ENCODE measurements around the gene COASY. TPM values are rescaled to one million over a fixed set of nuclear protein-coding genes. Genes with fewer than 3 reads are reported as not detected.
A peak's percentile ranks its signal among the peaks of the same experiment; 100 is the strongest.

The COASY gene
- total and polyA plus RNA-seq, 4 donors: 18.2 to 78.1 (median 51.7) TPM

DNA sequence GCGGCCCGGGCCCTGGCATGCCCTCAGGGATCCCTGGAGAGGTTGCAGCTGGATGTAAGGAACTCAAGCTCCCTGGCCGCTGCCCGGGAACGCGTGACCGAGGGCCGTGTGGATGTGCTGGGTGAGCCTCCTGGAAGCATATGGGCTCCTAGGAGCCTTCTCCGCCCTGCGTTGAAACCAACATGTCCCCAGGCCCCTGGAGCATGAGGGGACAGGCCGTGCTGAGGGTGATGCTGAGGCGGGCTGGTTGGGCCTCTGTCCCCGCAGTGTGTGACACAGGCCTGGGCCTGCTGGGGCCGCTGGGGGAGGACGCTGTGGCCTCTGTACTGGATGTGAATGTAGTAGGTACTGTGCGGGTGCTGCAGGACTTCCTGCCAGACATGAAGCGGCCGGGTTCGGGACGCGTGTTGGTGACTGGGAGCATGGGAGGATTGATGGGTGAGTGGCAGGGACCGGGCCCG is 14.9 kb upstream of the COASY start:
- H3K4me1 ChIP-seq (ENCODE audit: control insufficient read depth in 4 of 4, insufficient read depth in 4 of 4, low read length in 3 of 4): peaks cover 7 to 36% (median 23%) of the 10 kb centered on the region in 4 donors
- TF ChIP-seq, protein P1, sequence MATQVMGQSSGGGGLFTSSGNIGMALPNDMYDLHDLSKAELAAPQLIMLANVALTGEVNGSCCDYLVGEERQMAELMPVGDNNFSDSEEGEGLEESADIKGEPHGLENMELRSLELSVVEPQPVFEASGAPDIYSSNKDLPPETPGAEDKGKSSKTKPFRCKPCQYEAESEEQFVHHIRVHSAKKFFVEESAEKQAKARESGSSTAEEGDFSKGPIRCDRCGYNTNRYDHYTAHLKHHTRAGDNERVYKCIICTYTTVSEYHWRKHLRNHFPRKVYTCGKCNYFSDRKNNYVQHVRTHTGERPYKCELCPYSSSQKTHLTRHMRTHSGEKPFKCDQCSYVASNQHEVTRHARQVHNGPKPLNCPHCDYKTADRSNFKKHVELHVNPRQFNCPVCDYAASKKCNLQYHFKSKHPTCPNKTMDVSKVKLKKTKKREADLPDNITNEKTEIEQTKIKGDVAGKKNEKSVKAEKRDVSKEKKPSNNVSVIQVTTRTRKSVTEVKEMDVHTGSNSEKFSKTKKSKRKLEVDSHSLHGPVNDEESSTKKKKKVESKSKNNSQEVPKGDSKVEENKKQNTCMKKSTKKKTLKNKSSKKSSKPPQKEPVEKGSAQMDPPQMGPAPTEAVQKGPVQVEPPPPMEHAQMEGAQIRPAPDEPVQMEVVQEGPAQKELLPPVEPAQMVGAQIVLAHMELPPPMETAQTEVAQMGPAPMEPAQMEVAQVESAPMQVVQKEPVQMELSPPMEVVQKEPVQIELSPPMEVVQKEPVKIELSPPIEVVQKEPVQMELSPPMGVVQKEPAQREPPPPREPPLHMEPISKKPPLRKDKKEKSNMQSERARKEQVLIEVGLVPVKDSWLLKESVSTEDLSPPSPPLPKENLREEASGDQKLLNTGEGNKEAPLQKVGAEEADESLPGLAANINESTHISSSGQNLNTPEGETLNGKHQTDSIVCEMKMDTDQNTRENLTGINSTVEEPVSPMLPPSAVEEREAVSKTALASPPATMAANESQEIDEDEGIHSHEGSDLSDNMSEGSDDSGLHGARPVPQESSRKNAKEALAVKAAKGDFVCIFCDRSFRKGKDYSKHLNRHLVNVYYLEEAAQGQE (IDR thresholded peaks at IDR 0.05): no peak
- TF ChIP-seq, protein P2, sequence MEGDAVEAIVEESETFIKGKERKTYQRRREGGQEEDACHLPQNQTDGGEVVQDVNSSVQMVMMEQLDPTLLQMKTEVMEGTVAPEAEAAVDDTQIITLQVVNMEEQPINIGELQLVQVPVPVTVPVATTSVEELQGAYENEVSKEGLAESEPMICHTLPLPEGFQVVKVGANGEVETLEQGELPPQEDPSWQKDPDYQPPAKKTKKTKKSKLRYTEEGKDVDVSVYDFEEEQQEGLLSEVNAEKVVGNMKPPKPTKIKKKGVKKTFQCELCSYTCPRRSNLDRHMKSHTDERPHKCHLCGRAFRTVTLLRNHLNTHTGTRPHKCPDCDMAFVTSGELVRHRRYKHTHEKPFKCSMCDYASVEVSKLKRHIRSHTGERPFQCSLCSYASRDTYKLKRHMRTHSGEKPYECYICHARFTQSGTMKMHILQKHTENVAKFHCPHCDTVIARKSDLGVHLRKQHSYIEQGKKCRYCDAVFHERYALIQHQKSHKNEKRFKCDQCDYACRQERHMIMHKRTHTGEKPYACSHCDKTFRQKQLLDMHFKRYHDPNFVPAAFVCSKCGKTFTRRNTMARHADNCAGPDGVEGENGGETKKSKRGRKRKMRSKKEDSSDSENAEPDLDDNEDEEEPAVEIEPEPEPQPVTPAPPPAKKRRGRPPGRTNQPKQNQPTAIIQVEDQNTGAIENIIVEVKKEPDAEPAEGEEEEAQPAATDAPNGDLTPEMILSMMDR (IDR thresholded peaks at IDR 0.05; ENCODE audit: low read depth, low read length, missing input control): no peak
- TF ChIP-seq YY1 (IDR thresholded peaks at IDR 0.05) (no peak), NR2F2 (IDR thresholded peaks at IDR 0.05) (no peak), HNF4A (conservative IDR thresholded peaks at IDR 0.05) (no peak), FOXA1 (IDR thresholded peaks at IDR 0.05) (no peak), RAD21 (IDR thresholded peaks at IDR 0.05) (no peak), HNF4G (IDR thresholded peaks at IDR 0.05) (no peak), JUND (IDR thresholded peaks at IDR 0.05) (no peak), TAF1 (conservative IDR thresholded peaks at IDR 0.05) (no peak), FOXA2 (IDR thresholded peaks at IDR 0.05) (no peak), EGR1 (IDR thresholded peaks at IDR 0.05; ENCODE audit: low read depth in 2 of 2) (no peak)
- TF ChIP-seq, protein P3, sequence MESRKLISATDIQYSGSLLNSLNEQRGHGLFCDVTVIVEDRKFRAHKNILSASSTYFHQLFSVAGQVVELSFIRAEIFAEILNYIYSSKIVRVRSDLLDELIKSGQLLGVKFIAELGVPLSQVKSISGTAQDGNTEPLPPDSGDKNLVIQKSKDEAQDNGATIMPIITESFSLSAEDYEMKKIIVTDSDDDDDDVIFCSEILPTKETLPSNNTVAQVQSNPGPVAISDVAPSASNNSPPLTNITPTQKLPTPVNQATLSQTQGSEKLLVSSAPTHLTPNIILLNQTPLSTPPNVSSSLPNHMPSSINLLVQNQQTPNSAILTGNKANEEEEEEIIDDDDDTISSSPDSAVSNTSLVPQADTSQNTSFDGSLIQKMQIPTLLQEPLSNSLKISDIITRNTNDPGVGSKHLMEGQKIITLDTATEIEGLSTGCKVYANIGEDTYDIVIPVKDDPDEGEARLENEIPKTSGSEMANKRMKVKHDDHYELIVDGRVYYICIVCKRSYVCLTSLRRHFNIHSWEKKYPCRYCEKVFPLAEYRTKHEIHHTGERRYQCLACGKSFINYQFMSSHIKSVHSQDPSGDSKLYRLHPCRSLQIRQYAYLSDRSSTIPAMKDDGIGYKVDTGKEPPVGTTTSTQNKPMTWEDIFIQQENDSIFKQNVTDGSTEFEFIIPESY (IDR thresholded peaks at IDR 0.05): no peak
- no peaks in the 10 kb centered on the region for H3K9me3 ChIP-seq (ENCODE audit: control insufficient read depth in 4 of 4, low read length in 3 of 4)
- DNase-seq (ENCODE audit: low spot score): no peak
- peaks cover 0 to 11% (median 5%) of the 10 kb centered on the region in 4 donors for H3K36me3 ChIP-seq (ENCODE audit: control insufficient read depth in 4 of 4, insufficient read depth in 3 of 4, low read depth in 1 of 4, low read length in 3 of 4)
- H3K9ac ChIP-seq (ENCODE audit: low read depth in 1 of 2, low read length in 2 of 2): no peak overlapping the region
- 91% methylated on average over 23 of the region's 23 CpGs for WGBS
- no peak overlapping the region for H3K27ac ChIP-seq (ENCODE audit: low read depth in 1 of 2, low read length in 2 of 2)
- H3K27me3 ChIP-seq (ENCODE audit: control insufficient read depth in 4 of 4, insufficient read depth in 4 of 4, low read length in 3 of 4): no peaks in the 10 kb centered on the region
- no peak overlapping the region for H3K4me3 ChIP-seq (ENCODE audit: low read depth in 1 of 3, low read length in 3 of 3)

DNA sequence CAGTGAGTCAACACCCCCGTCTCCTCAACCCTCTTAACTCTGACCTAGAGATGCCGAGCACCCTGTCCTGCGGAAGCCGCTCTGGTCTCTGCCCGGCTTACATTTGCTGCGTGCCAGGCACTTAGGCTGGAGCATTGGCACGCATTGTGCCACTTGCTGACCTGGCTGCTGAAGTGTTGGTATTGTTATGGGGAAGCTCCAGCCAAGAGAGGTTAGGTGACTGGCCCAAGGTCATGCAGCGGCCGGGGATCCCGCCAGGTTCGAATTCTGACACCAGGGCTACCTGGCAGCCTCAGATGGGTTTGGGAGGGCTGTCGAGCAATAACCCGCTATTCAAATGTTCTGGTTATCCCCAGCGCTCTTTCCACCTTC is 14.3 kb upstream of the COASY start:
- H3K27ac ChIP-seq (ENCODE audit: low read depth in 1 of 2, low read length in 2 of 2): peak overlapping the region in 1 of 2 donors; percentile 59
- TF ChIP-seq YY1 (IDR thresholded peaks at IDR 0.05) (no peak), FOXA2 (IDR thresholded peaks at IDR 0.05) (no peak), TAF1 (conservative IDR thresholded peaks at IDR 0.05) (no peak), RXRA (IDR thresholded peaks at IDR 0.05) (peak; percentile 47 to 67), HNF4A (conservative IDR thresholded peaks at IDR 0.05) (peak in 1 of 2 donors; percentile 26), EGR1 (IDR thresholded peaks at IDR 0.05; ENCODE audit: low read depth in 2 of 2) (peak in 1 of 2 donors; percentile 3), SP1 (IDR thresholded peaks at IDR 0.05) (peak; percentile 16), JUND (IDR thresholded peaks at IDR 0.05) (no peak)
- H3K4me3 ChIP-seq (ENCODE audit: low read depth in 1 of 3, low read length in 3 of 3): peak overlapping the region in 1 of 3 donors; percentile 56
- 32% methylated on average over 14 of the region's 14 CpGs for WGBS
- H3K9ac ChIP-seq (ENCODE audit: low read depth in 1 of 2, low read length in 2 of 2): peak overlapping the region in 1 of 2 donors; percentile 47
- peaks cover 0 to 9% (median 4%) of the 10 kb centered on the region in 4 donors for H3K36me3 ChIP-seq (ENCODE audit: control insufficient read depth in 4 of 4, insufficient read depth in 3 of 4, low read depth in 1 of 4, low read length in 3 of 4)
- peaks cover 7 to 36% (median 23%) of the 10 kb centered on the region in 4 donors for H3K4me1 ChIP-seq (ENCODE audit: control insufficient read depth in 4 of 4, insufficient read depth in 4 of 4, low read length in 3 of 4)
- H3K9me3 ChIP-seq (ENCODE audit: control insufficient read depth in 4 of 4, low read length in 3 of 4): no peaks in the 10 kb centered on the region
- DNase-seq (ENCODE audit: low spot score): no peak
- H3K27me3 ChIP-seq (ENCODE audit: control insufficient read depth in 4 of 4, insufficient read depth in 4 of 4, low read length in 3 of 4): no peaks in the 10 kb centered on the region
